ENCODE results near the gene APMAP.

DNA sequence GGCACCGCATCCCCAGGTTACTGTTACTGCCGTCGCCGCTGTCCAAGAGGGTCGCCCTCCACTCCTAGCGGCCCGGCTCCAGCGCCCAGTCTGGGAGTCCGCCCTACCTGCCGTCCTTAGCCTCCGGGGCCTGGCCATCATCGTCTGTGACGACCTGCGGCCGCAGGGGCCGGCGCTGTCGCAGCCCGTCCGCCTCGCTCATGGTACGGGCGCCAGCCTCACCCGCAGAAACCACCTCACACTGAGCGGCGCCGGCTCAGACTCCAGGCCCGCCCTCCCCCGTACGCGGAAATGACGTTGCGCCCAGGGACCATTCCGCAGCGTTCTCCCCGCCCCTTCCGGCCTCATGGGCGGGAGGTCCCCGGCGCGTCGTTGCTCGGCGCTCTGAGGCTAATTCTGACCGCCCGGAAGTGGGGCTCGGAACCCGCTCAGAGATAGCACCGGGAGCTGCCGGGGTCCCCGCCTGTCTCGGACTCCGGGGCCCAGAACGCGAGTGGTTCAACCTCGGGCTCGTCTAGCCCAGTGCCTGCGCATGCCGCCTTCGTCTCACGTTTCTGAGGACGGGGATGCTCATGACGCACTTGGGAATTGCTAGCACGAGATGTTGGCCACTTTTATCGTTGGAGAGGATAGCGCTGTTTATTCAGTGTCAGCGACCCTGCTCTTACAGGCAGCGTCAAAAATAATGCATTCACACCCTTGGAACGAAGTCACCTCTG is at the start of gene APMAP:
- TF ChIP-seq, protein P1, sequence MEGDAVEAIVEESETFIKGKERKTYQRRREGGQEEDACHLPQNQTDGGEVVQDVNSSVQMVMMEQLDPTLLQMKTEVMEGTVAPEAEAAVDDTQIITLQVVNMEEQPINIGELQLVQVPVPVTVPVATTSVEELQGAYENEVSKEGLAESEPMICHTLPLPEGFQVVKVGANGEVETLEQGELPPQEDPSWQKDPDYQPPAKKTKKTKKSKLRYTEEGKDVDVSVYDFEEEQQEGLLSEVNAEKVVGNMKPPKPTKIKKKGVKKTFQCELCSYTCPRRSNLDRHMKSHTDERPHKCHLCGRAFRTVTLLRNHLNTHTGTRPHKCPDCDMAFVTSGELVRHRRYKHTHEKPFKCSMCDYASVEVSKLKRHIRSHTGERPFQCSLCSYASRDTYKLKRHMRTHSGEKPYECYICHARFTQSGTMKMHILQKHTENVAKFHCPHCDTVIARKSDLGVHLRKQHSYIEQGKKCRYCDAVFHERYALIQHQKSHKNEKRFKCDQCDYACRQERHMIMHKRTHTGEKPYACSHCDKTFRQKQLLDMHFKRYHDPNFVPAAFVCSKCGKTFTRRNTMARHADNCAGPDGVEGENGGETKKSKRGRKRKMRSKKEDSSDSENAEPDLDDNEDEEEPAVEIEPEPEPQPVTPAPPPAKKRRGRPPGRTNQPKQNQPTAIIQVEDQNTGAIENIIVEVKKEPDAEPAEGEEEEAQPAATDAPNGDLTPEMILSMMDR (conservative IDR thresholded peaks at IDR 0.05; ENCODE audit: low read length), result no peak
- TF ChIP-seq EZH2phosphoT487 (IDR thresholded peaks at IDR 0.05; ENCODE audit: borderline replicate concordance, low read depth, low read length), result no peak
